Lung microvascular endothelial cell (primary cell): ENCODE data around the gene CDC42BPG. TPM values are rescaled to one million over a fixed set of nuclear protein-coding genes. Genes with fewer than 3 reads are reported as not detected.

ENCODE experiments used
- DNase-seq, 2 donors: peaks; one replicate each; pipeline versions ENCODE4 v3.0.0 to v3.0.0-alpha.2; 2010; ENCODE audit warnings: low read depth in 2 of 2
- total RNA-seq: library from RNA; depleted of rRNA; stranded (reverse); fragments of >200 nt; gene quantifications from 2 replicates; pipeline ENCODE4 v1.2.1, GENCODE V29; 2014

CDC42BPG gene
- total RNA-seq, 1 donor from 2014 or later = 0.79 TPM

DNA sequence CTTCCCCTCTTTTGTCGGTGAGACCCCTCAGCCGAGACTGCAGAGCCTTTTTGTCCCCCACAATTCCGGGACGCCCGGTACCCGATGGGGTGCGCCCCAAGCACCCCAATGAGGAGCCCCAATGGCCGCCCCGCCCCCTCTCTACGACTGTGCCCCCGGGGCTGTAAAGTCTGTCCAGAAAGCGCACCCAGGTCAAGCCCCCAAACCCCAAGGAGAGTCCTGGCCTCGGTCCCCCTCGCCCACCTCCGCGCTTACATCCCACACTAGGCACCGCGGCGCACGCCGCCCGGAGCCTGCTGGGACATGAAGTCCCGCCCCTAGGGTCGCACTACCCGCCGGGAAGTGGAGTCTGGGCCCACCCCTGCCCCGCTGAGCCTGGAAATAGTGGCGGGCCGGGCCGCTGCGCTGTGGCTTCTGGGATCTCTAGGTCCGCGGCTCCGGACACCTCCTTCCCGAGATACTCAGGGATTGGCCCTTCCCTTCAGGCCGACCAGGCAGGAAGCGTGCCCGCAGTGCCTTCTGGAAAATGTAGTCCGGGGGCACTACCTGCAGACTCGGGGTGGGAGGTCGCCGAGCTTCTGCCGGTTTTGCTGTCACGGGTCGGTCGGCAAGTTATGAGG lies 34.1 kb downstream of the CDC42BPG start, which contains the start of gene MEN1:
Gene MEN1, minus strand, starts transcription at position 281 of the 620 bp plus-strand sequence. CDS start 442 bp downstream, outside the sequence.
- peak; percentile 94 to 97 for DNase-seq

DNA sequence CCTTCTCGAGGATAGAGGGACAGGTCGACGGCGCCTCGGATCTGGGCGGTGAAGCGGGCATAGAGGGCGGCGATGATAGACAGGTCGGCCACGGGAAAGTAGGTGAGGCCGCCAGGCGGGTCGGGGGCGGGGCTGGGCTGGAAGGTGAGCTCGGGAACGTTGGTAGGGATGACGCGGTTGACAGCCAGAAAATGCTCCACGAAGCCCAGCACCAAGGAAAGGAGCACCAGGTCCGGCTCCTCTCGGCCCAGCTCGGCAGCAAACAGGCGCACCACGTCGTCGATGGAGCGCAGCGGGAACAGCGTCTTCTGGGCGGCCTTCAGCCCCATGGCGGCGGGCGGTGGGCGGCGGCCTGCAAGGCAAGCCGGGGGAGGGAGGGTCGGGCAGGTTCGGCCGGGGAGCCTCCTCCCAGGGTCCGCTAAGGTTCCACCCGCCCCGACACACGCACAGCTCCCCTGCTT lies 34.6 kb downstream of the CDC42BPG start:
- no peak for DNase-seq

DNA sequence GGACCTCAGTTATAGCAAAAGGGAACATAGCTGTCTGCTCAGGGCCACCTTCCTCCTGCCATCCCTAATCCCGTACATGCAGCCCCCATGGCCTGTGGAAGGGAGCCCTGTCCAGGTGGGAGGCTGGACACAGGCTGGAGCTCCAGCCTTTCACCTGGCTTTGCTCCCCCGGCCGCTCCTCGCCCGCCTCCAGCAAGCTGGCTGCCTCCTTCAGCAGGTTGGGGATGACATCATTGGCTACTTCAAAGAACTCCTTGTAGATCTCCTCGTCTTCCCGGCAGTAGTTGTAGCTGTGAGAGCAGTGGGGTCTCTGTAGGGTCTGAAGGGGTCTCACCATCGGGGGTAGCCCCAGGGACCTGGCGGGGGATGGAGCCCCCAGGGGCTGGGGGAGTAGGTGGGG lies 39.0 kb downstream of the CDC42BPG start:
- no peak for DNase-seq

DNA sequence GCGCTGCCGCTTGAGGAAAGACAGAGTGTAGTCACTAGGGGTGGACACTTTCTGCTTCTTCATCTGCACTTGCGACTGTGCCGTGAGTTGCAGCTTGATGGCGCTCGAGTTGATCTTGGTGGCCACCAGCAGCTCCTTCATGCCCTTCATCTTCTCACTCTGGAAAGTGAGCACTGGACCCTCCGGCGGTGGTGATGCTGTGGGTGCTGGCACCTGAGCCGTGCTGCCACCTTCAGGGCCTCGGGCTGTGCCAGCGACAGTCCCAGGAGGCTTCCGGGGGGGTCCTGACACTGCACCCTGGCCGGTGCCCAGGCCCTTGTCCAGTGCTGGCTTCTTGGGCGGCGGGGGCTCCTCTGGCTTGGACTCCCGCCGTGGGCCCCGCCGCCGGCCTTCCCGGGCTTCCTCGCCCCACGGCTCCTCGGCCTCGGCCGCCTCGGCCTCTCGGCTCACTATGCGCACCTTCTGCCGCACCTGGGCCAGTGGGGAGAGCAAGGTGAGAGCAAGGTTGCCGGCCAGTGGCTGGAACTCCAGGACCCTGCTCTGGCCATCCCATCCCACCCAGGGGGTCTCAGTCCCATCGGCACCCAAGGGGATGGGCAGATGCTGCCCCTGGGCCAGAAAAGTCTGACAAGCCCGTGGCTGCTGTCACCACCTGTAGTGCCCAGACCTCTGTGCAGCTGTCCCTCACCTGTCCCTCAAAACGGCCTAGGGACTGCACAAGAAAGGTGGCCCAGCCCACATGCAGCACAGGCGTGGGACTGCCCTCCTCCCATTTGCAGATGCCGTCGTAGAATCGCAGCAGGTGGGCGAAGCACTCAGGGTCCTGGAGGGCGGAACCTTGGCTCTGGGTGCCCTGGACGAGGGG lies 39.9 kb downstream of the CDC42BPG start:
- DNase-seq = no peak

DNA sequence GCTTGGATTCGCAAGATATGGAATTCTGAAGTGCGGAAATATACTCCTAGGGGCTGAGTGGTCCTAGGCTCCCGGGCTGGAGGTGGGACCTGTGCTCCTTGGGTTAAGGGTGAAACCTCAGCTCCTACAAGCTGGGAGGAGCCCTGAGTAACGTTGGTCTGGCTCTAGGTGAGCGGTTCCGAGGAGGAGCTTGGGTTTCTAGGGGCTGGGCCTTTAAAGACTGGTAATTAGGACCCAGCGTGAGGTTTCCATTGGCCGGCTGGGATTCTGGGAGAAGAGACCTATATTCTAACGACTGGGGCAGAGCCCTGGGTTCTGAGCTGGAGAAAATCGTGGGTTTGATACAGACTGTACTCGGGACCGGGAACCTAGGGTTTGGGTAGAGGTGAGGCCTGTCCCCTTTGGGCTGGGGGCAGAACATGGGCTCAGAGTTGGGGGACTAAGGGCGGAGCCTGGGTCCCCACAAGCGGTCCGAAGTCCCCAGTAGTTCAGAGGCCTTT lies 40.6 kb downstream of the CDC42BPG start:
- DNase-seq = no peak

DNA sequence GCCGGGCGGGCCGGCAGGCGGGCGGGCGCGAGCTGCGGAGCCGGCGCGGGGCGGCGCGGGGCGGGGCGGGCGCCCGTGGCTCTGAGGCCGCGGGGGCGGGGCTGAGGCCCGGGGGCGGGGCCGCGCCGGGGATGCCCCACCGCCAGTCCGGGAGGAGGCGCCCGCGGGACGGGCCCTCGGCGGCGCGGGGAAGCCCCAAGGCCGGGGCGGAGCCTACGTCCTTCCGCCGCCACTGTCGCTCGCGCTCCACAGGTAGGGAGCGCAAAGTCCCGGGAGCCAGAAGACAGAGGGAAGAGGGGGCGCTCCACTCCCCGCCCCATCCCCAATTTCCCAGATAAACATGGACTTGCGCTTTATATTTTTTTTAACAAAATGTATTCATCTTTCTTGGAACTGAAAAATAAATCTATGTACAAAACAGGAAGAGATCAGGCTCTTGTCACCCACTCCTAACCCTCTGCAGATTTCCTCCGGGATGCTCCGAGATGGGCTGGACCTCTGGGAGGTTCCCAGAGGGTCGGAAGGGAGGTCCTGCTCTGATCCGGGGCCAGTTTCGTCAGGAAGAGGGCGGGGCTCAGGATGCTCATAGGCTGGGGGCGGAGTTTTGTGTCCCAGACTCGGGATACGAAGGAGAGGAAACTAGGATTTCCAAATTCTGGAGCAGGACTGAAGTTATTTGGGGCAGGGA lies 41.2 kb downstream of the CDC42BPG start, which contains the start of gene MAP4K2:
Gene MAP4K2, minus strand, starts transcription at position 57 of the 688 bp plus-strand sequence. CDS start 65 bp downstream, outside the sequence.
- peak; percentile 74 to 83 for DNase-seq

DNA sequence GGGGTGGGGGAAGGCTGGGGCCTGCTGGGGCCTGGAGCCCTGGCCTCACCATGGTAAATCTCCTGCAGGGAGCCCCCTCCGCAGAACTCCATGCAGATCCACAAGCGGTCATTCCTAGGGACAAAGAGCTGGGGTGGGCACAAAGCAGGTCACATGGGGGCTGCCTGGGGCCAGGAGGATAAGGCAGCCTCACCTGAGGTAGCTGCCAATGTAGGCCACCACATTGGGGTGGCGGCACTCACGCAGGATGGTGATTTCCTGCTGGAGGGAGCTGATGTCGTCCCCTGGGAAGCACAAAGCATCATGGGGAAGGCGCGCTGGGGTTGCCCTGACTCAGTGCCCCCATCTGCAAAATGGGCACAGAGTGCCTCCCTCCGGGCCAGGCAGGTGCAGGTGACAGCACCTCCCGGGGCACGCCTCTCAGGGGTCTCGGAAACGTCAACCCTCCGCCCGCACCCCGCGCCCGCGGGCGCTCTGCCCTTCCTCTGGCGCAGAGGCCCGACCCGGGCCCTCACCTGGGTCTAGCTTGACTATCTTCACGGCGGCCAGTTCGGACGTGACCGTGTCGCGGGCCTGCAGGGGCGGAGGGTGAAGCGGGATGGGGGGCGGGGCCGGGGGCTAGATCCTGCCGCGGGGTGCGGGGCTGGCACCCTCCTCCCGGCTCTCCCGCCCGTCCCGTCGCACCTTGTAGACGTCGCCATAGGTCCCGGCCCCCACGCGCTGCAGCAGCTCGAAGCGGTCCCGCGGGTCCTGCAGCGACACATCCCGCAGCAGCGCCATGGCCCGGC lies 41.9 kb downstream of the CDC42BPG start:
- no peak for DNase-seq

DNA sequence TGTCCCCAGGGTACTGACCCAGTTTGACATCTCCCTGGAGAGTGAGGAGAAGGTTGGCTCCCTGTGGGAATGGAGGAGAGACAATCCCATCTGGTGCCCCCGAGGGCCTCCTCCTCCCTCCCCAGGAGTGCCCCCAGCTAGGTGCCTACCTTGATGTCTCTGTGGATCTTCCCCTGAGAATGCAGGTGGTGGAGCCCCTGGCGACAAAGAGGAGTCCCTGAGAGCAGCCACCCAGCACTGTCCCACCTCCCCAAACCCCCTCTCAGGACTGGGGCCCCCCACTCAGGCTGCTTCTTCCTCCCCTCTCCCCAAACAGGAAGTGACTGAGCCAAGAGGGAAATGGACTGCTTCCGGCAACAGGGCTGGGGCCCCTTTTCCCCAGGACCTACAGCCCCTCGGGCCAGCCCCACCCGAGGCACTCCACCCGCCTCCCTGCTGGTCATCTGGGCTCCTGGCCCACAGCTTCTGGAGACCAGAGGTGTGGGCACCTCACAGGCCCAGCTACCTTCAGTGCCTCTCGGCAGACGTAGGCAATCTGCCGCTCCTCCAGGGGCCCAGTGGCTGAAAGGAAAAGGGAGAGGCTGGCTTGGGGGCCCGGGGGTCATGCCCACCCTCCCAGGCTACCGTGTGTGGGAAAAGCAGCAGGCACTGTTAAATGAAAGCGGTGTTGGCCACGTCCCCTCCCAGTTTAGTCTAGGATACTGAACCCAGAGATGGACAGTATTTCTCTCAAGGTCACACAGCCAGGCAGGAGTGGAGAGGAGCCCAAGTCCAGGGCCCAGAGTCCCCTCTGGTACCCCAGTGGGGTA lies 42.7 kb downstream of the CDC42BPG start:
- peak; percentile 62 to 63 for DNase-seq

DNA sequence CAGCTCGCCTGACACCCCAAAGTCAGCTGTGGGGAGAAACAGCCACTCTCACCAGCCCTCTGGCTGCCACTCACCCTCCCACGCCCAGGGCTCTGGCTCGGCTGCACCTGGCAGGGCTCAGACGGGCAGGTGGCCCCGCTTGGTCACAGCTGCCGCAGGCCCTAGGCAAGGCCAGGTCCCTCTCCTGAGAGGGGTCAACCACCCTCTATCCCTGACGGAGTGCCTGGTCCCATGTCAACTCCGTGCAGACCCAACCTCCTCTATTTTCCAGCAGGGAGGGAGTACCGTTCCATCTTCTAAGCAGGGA lies 43.3 kb downstream of the CDC42BPG start:
- no peak for DNase-seq

DNA sequence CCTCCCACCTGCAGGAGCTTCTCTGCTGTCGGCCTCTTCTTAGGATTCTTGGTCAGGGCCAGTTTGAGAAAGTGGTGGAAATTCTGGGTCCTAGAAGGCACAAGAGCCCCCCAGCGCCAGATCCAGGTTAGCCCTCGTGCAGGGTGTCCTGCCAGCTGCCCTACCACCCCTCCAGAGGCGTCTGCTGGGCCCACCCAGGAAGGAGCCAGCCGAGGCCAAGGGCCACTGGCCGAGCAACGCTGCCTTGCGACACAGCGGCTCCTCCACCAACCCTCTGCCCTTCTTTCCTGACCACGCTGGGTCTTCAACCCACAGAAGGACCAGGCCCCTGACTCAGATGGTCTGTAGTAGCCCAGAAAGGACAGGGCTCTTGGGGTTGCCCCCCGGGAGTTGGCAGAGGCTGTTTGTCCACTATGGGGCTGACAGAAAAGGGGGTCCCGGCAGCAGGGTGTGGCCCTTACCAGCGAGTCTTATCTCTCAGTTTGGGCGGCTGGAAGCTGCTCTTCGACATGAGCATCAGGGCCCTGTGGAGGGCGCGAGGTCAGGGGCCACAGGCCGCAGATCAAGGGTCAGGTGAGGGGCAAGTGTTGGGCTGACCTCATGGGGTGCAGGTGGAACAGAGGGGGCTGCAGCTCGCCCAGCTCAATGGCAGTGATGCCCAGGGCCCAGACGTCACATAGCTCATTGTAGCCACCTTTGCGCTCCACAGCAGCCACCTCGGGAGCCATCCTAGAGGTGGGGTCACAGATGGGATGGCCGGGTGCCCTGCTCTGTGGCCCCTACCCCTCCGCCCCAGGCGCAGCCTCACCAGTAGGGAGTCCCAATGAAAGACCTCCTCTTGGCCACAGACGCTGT lies 43.9 kb downstream of the CDC42BPG start:
- no peak for DNase-seq

DNA sequence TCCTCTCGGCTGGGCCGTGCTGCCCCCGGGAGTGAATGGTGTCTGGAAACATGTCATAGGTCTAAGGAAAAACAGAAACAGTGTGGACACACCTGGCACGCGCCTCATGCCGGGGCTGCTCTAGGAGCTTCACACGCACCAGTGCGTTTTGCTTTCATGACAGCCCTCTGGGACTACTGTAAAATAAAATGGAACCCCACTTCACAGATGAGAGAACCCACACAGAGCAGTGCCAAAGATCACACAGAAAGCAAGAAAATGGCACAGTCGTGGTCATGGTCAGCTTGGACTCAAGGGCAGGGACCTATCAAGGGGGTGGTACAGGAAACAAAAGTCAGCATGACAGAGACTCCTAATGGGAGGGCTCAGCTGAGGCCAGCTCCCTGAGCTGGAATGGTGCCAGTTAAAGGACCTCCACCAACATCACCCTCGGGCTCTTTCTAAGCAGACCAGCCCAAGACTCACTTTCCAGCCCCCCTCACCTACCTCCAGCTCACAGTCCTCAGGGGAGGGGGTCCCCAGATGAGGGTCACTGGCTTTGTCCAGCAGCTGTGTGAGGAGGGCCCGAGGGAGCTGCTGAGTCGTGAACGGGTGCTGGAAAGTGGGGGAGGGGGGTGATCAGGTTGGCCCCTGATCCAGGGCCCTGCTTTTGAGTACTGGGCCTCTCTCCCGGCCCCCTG lies 44.7 kb downstream of the CDC42BPG start:
- DNase-seq = peak; percentile 60 to 65

DNA sequence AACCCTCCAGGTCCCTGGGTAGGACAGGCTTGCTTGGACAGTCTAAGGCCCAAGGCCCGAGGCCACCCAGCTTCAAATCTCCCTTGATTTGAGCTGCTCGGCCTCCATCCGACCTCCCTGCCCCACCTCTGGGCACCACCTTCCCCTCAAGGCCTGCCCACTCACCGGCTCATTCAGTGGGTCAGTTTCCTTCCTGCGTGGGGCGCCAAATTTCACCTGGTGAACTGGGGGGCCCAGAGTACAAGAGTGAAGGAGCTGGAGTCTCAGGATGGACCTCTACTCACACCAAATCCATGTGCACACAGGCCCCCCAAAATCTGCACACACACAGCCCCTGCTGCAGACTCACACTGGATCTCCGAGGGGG lies 45.2 kb downstream of the CDC42BPG start:
- DNase-seq = no peak

DNA sequence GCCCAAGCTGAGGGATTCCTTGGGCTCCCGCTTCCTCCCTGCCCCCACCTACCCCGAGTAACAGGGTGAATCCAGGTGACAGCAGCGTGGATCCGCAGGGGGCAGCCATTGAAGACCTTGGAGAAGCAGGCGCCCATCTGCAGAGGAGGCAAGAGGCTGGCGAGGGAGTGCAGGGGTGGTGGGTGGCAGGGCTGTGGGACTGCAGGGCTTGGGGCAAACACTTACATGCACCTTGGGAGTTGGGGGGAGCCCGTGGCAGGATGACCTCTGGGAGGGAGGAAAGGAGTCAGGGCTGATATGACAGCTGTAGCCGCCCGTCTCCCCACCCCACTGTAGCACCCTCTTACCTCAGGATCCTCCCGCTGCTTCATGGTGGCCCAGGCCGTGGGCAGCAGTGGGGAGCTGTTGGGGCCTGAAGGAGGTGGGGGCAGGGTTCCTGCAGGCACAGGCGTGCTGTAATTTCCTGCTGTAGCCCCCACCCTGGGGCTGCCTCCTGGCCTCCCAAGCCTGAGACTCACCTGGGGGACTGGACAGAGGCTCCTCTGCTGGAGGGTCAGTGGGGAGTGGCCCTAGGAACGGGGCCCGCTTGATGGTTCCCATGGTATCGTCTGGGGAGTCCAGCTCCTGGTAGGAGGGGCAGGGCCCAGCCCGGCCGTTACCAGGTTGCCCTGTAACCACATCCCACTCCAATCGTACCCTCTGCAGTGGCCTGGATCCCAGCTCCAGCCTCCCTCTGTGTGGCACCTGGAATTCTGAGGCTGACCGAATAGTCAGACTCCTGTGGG lies 47.5 kb downstream of the CDC42BPG start:
- DNase-seq = no peak

DNA sequence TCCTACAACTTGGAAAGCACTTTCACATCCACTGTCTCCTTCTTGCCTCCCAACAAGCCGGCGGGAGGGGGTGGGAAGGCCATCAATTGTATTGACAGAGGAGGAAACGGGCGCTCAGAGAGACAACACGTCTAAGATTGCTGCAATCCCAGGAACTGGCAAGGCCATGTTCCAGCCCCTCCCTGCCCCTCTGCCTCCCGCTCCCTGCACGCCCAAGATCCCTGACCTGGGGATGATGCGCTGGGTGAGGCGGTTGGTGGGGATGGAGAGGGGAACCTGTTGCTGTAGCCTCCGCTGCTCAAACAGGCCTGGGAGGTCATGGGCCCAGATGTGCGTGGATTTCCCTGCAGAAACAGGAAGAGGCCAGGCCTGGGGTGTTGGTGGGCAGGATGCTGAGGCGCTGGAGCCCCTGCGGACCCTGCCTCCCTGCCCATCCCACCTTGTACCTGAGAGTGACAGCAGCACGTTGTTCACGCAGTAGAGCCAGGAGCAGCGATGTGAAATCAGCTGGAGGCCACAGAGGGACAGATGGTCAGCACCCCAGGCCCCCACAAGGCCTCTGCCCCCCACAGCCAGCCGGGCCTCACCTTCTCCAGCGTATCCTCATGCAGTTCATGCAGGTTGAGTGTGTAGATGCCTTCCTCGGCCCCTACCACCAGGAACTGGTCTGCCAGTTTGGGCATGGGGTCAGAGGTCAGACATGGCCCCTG lies 48.3 kb downstream of the CDC42BPG start:
- no peak for DNase-seq

DNA sequence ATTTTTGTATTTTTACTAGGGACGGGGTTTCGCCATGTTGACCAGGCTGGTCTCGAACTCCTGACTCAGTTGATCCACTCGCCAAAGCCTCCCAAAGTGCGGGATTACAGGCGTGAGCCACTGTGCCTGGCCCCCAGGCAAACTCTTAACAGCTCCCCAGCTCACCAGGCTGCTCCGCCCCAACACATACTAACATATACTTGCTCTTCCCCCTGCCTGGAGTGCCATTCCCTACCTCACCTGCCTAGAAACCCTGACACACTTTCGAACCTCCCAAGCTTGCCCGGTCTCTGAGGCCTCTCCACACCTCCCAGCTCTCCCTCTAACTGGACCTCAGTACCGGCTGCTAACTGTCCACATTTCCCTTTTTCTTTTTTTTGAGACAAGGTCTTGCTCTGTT lies 49.9 kb downstream of the CDC42BPG start:
- no peak for DNase-seq

DNA sequence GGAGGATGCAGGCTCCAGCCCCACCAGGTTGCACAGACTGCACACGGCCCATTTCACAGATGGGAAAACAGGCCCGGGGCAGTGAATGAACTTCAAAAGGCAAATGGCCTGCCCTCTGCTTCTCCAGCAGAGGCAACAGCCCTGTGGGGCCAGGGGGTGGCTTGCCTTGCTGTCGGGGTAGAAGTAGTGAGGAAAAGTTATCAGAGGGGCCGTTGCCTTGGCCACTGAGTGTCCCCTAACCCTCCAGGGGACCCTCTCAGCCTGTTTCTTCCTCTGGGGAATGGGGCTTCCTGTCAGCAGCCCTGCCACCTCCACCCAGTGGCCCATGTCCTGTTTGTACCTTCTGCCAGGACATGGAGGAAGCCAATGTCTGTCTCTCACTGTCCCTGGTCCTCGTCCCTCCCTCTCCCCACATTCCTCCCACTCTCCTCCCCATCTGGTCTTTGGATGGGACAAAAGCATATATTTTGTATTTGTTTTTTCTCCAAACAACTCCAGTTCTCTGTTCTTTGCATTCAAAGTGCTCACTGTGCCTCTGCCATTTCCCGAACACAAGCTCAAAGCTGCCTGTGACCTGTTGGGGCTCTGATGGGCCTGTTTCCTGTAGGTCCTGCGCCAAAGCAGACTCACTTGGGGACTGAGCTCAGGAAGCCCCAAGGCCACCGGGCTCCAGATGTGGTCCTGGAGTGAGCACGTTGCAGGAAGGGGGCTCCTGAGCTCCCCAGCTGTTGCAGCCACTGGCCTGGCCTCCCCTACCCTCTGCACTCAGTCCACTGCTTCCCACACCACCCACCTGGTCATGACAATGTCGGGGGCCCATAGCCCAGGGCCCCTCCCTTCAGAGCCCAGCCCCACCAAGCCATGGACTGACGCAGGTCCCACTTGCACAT lies 50.9 kb downstream of the CDC42BPG start:
- DNase-seq = peak in 1 of 2 donors; percentile 61
